NCI-H345 (cell line): Measurements from ENCODE around the gene POLRMT.
A peak's percentile ranks its signal among the peaks of the same experiment; 100 is the strongest.
"Not testable (repeated sequence)": the region's sequence is repeated elsewhere in the genome, so short reads cannot be mapped to it uniquely, and the experiment has no call there.

Experiments
- DNase-seq: peaks from one replicate; lab custom pipeline; 2025; lab: John Stamatoyannopoulos, UW

POLRMT gene

GRCh38 chr19:611481-611868 lies 21.9 kb downstream of the POLRMT start:
- no peak for DNase-seq

- no peak for DNase-seq
Measured at GRCh38 chr19:610801-611480, 22.4 kb downstream of the POLRMT start.

- DNase-seq: no peak
Measured at GRCh38 chr19:610071-610800, 23.1 kb downstream of the POLRMT start.

- peak; percentile 24 for DNase-seq
Measured at GRCh38 chr19:609004-609346, 24.4 kb downstream of the POLRMT start.

- no peak for DNase-seq
Measured at GRCh38 chr19:608155-609003, 25.0 kb downstream of the POLRMT start.

- DNase-seq: no peak
Measured at GRCh38 chr19:607301-608154, 25.8 kb downstream of the POLRMT start.

GRCh38 chr19:605061-605971 lies 28.0 kb downstream of the POLRMT start:
- not testable (repeated sequence) for DNase-seq

GRCh38 chr19:604355-604754 lies 29.0 kb downstream of the POLRMT start:
- DNase-seq: no peak

GRCh38 chr19:603779-604178 lies 29.6 kb downstream of the POLRMT start:
- not testable (repeated sequence) for DNase-seq

GRCh38 chr19:603302-603639 lies 30.1 kb downstream of the POLRMT start:
- not testable (repeated sequence) for DNase-seq

GRCh38 chr19:602391-603301 lies 30.7 kb downstream of the POLRMT start:
- no peak for DNase-seq

GRCh38 chr19:601790-602189 lies 31.5 kb downstream of the POLRMT start:
- DNase-seq: no peak

GRCh38 chr19:601310-601709 lies 32.0 kb downstream of the POLRMT start:
- DNase-seq: no peak

GRCh38 chr19:597406-598315 lies 35.7 kb downstream of the POLRMT start:
- no peak for DNase-seq

- DNase-seq: no peak
Measured at GRCh38 chr19:596263-596655, 37.1 kb downstream of the POLRMT start.

GRCh38 chr19:595326-596262 lies 37.7 kb downstream of the POLRMT start:
- no peak for DNase-seq

- DNase-seq: no peak
Measured at GRCh38 chr19:594265-594870, 39.0 kb downstream of the POLRMT start.
